Neuronal stem cell (in vitro differentiated cells): ENCODE results near the gene ZNF148.

ENCODE experiments used
- DNase-seq: peaks from one replicate; pipeline ENCODE4 v3.0.0-alpha.2; 2013; ENCODE audit warnings: low spot score
- H2AFZ ChIP-seq: one replicate; pipeline ENCODE4 v1.6.1; 2013; ENCODE audit warnings: mild to moderate bottlenecking, low read length, inconsistent platforms
- H2AK5ac ChIP-seq: 2 replicates; pipeline ENCODE4 v1.6.1; 2013; ENCODE audit warnings: low read depth, mild to moderate bottlenecking, inconsistent platforms, low read length, moderate library complexity, mixed read lengths
- H2BK120ac ChIP-seq: 2 replicates; pipeline ENCODE4 v1.6.1; 2013; ENCODE audit warnings: low read depth, mild to moderate bottlenecking, inconsistent platforms, low read length, moderate library complexity, mixed read lengths
- H2BK12ac ChIP-seq: one replicate; pipeline ENCODE4 v1.6.1; 2013; ENCODE audit warnings: low read length, inconsistent platforms
- H2BK15ac ChIP-seq: 2 replicates; pipeline ENCODE4 v1.6.1; 2013; ENCODE audit warnings: mild to moderate bottlenecking, low read length, inconsistent platforms, mixed read lengths
- H2BK5ac ChIP-seq: one replicate; pipeline ENCODE4 v1.6.1; 2013; ENCODE audit warnings: inconsistent platforms, mild to moderate bottlenecking, low read length, moderate library complexity
- H3K14ac ChIP-seq: one replicate; pipeline ENCODE4 v1.6.1; 2013; ENCODE audit warnings: low read length, inconsistent platforms
- H3K18ac ChIP-seq: 2 replicates; pipeline ENCODE4 v1.6.1; 2013; ENCODE audit warnings: low read length, inconsistent platforms
- H3K23ac ChIP-seq: 2 replicates; pipeline ENCODE4 v1.6.1; 2013; ENCODE audit warnings: low read depth, mild to moderate bottlenecking, mixed read lengths, low read length, inconsistent platforms; ENCODE audit not compliant: poor library complexity
- H3K27ac ChIP-seq: replicated peaks from 3 replicates; pipeline ENCODE4 v1.5.1; 2013; ENCODE audit warnings: low read length, inconsistent platforms
- H3K27me3 ChIP-seq, 3 experiments: 2 replicates each; pipeline ENCODE4 v1.6.1; 2013; ENCODE audit warnings: low read length in 3 of 3, mild to moderate bottlenecking in 2 of 3, inconsistent platforms in 1 of 3, low read depth in 1 of 3, mixed read lengths in 1 of 3, moderate library complexity in 1 of 3; ENCODE audit not compliant: control insufficient read depth in 3 of 3, insufficient read depth in 3 of 3
- H3K36me3 ChIP-seq, 2 donors: replicated peaks in 1 of 2; 2 replicates each; pipeline ENCODE4 v1.6.1; 2013; ENCODE audit warnings: low read length in 2 of 2; ENCODE audit not compliant: control insufficient read depth in 2 of 2, insufficient read depth in 2 of 2
- H3K4ac ChIP-seq: 2 replicates; pipeline ENCODE4 v1.6.1; 2013; ENCODE audit warnings: inconsistent platforms, mild to moderate bottlenecking, low read length, moderate library complexity
- H3K4me1 ChIP-seq, 2 donors: 1 replicate in 1 of 2; 2 replicates in 1 of 2; pipeline ENCODE4 v1.6.1; 2013; ENCODE audit warnings: low read length in 2 of 2, low read depth in 1 of 2; ENCODE audit not compliant: control insufficient read depth in 2 of 2, insufficient read depth in 1 of 2
- H3K4me2 ChIP-seq: one replicate; pipeline ENCODE4 v1.6.1; 2013; ENCODE audit warnings: mild to moderate bottlenecking, low read length, inconsistent platforms; ENCODE audit not compliant: insufficient read depth, poor library complexity, severe bottlenecking
- H3K4me3 ChIP-seq, 2 donors: 2 replicates each; pipeline ENCODE4 v1.5.1; 2013; ENCODE audit warnings: low read length in 2 of 2, mild to moderate bottlenecking in 2 of 2, inconsistent platforms in 1 of 2, moderate library complexity in 1 of 2
- H3K79me1 ChIP-seq: one replicate; pipeline ENCODE4 v1.6.1; 2013; ENCODE audit warnings: low read depth, mild to moderate bottlenecking, inconsistent platforms, low read length, moderate library complexity
- H3K9ac ChIP-seq: one replicate; pipeline ENCODE4 v1.6.1; 2013; ENCODE audit warnings: mild to moderate bottlenecking, low read depth, low read length, inconsistent platforms; ENCODE audit not compliant: poor library complexity
- H3K9me3 ChIP-seq, 2 donors: replicated peaks in 1 of 2; 2 replicates each; pipeline versions ENCODE3 to v1.6.1; 2013; ENCODE audit warnings: low read length in 2 of 2, mild to moderate bottlenecking in 2 of 2, inconsistent platforms in 1 of 2, low read depth in 1 of 2, mixed read lengths in 1 of 2, moderate library complexity in 1 of 2; ENCODE audit not compliant: control insufficient read depth in 2 of 2, insufficient read depth in 1 of 2
- H4K8ac ChIP-seq: one replicate; pipeline ENCODE4 v1.6.1; 2013; ENCODE audit warnings: low read depth, mild to moderate bottlenecking, inconsistent platforms, low read length, moderate library complexity
- H4K91ac ChIP-seq: one replicate; pipeline ENCODE4 v1.6.1; 2013; ENCODE audit warnings: low read length, low read depth, mild to moderate bottlenecking, inconsistent platforms; ENCODE audit not compliant: poor library complexity
- WGBS, 2 donors: extraction: QIAGEN DNeasy Blood & Tissue Kit; methylation state at CpG; one replicate each; pipeline ENCODE4 v1.1.7; 2013; ENCODE audit warnings: missing lambda C conversion rate in 2 of 2, mixed read lengths in 1 of 2; ENCODE audit not compliant: insufficient read length in 2 of 2, insufficient replicate concordance in 1 of 2; ENCODE audit errors: extremely low coverage in 2 of 2; 5-methylcytosine and 5-hydroxymethylcytosine counted together

ZNF148 gene

DNA sequence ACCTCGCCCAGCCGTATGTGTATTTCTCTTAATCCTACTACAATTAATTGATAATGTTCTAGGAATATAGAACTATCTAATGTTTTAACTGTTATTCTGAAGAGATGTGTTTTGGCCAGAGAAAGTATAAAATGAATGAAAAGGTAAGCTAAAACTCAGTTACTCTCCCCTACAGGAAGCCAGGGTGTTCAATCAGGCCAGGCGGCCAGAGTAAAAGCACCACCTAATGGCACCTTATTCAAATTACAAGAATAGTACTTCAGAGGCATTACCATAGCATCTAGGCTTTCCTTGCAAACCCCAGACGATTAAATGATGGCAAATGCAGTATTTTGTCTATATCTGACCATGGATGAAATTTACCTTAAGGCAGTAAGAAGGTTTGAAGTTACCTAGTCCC is 172.9 kb downstream of the ZNF148 start:
- H3K27me3 ChIP-seq, result peaks cover 0 to 19% (median 0%) of the 10 kb centered on the region in 3 experiments
- H4K91ac ChIP-seq, result no peak overlapping the region
- no peak overlapping the region for H3K27ac ChIP-seq
- no peak overlapping the region for H2BK5ac ChIP-seq
- no peak overlapping the region for H3K14ac ChIP-seq
- no CpG with 5 or more reads among the region's 4 CpGs for WGBS, 2 donors
- no peak overlapping the region for H4K8ac ChIP-seq
- H2AK5ac ChIP-seq, result no peak overlapping the region
- no peak overlapping the region for H2BK12ac ChIP-seq
- no peaks in the 10 kb centered on the region for H3K36me3 ChIP-seq
- H3K4me2 ChIP-seq, result no peak overlapping the region
- H2AFZ ChIP-seq, result no peak overlapping the region
- H3K23ac ChIP-seq, result no peak overlapping the region
- no peak overlapping the region for H2BK120ac ChIP-seq
- H3K4me1 ChIP-seq, result no peaks in the 10 kb centered on the region
- no peak overlapping the region for H3K4me3 ChIP-seq
- no peak overlapping the region for H3K18ac ChIP-seq
- no peak overlapping the region for H3K9ac ChIP-seq
- no peak for DNase-seq
- H3K79me1 ChIP-seq, result no peaks in the 10 kb centered on the region
- H3K4ac ChIP-seq, result no peak overlapping the region
- no peak overlapping the region for H2BK15ac ChIP-seq
- peaks cover 0 to 4% of the 10 kb centered on the region in 2 donors for H3K9me3 ChIP-seq

DNA sequence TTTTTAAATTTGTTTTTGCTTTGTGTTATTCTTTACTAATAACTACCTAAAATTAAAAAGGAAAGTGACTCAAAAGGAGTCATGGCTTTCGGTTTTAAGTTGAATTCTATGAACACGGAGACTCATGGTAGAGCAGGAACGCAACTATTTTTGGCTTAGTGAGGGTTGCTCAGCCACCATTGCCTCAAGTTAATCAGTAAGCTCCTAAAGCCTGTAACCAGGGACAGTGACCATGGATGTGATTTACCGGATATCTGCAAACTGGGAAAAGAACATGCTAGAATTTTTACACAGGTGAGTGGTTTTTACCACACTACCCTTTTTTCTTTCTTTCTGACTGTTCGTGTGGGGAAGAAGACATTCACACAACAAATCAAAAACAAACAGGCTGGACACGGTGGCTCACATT is 174.4 kb downstream of the ZNF148 start:
- Histone ChIP-seq H4K91ac (no peak overlapping the region), H3K27ac (no peak overlapping the region), H3K4me2 (no peak overlapping the region), H2BK5ac (no peak overlapping the region), H3K14ac (no peak overlapping the region), H3K4ac (no peak overlapping the region), H3K18ac (no peak overlapping the region), H3K36me3 (no peaks in the 10 kb centered on the region), H2BK12ac (no peak overlapping the region), H3K4me3 (no peak overlapping the region), H2AK5ac (no peak overlapping the region), H4K8ac (no peak overlapping the region), H3K4me1 (no peaks in the 10 kb centered on the region), H3K9me3 (peaks cover 0 to 4% of the 10 kb centered on the region in 2 donors), H3K27me3 (peaks cover 0 to 10% (median 0%) of the 10 kb centered on the region in 3 experiments), H3K79me1 (no peaks in the 10 kb centered on the region), H2AFZ (no peak overlapping the region), H2BK120ac (no peak overlapping the region), H2BK15ac (no peak overlapping the region), H3K23ac (no peak overlapping the region), H3K9ac (no peak overlapping the region)
- no CpG with 5 or more reads among the region's 6 CpGs for WGBS, 2 donors
- DNase-seq, result no peak

DNA sequence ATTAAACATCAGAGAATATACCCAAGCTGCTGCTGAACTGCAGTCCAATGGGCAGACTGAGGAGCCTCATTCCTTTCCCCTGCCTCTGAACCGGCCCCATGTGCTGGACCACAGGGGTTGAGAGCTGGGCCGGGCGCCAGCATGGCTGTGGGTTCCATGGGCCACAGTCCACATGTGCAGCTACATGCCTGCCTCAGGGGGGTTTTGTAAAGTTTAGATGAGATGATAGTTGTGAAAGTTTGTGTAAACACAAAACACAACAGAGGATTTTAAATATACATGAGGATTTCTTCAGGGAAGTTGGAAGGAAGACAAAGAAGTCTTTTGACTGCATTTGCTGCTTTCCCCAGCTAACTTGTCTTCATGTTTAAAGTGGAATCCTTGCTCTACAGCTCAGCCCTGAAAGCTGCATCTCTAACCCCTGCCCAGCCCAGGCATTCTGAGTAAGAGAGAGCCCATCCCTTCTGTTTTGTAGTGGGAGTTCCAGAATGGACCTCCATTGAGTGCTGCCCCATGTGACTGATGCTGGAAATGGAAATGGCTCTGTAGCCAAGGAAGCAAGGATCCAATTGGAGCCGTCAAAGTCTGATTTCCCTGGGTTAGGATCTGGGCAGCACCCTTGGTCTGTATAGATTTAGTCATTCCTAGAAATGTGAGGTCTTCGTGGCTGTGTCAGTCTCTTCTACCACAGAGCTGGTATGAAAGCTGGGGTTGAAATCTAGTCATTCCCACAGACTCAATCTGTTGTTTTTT is 180.1 kb downstream of the ZNF148 start:
- H3K9me3 ChIP-seq, result no peaks in the 10 kb centered on the region
- H3K27me3 ChIP-seq, result no peaks in the 10 kb centered on the region
- H4K8ac ChIP-seq, result no peak overlapping the region
- no peak overlapping the region for H3K23ac ChIP-seq
- H2BK5ac ChIP-seq, result no peak overlapping the region
- no peak overlapping the region for H3K18ac ChIP-seq
- no CpG with 5 or more reads among the region's 5 CpGs for WGBS, 2 donors
- no peaks in the 10 kb centered on the region for H3K79me1 ChIP-seq
- H3K36me3 ChIP-seq, result no peaks in the 10 kb centered on the region
- H2BK15ac ChIP-seq, result no peak overlapping the region
- H3K14ac ChIP-seq, result no peak overlapping the region
- no peak overlapping the region for H2BK12ac ChIP-seq
- H3K4me1 ChIP-seq, result no peaks in the 10 kb centered on the region
- no peak overlapping the region for H4K91ac ChIP-seq
- H2AK5ac ChIP-seq, result no peak overlapping the region
- peak overlapping the region; percentile 36 for H2AFZ ChIP-seq
- H3K4me3 ChIP-seq, result no peak overlapping the region
- H3K4ac ChIP-seq, result no peak overlapping the region
- H3K9ac ChIP-seq, result no peak overlapping the region
- no peak overlapping the region for H2BK120ac ChIP-seq
- H3K27ac ChIP-seq, result no peak overlapping the region
- DNase-seq, result no peak
- H3K4me2 ChIP-seq, result no peak overlapping the region

DNA sequence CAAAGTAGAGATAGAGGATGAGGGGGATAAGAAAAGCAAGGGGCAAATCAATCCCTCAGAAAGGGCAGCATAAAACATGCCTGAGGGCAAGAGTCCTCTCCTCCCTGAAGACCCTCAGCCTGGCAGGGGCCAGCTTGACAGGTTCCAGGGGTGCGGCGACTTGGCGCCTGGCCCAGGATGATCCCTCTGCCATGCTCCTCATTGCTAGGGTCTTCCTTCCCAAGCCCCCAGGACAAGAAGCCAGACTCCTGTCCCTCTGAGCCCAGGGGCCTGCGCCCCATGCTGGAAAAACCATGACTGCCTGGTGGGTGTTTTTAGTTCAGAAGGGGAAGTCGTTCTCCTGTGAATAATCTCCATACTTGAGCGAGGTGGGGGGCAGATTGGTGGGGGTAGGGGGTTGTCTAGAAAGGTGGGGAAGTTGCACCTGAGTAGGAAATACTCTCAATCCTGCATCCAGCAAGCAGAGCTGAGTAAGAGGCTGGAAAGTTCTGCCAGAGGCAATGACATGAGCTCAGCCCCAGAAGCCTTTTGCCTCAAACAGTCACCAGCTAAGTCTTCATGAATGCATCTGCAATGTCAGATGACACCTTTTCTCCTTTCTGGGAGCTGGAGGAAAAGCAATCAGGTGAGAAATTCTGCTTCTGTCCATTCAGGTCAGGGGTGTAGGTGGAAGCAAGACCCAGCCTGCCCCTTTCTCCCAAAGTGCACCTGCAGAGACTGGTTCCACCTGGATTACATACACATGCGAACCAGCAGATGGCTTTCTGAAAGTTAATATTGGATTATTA is 180.9 kb downstream of the ZNF148 start:
- H3K36me3 ChIP-seq, result no peaks in the 10 kb centered on the region
- H3K79me1 ChIP-seq, result no peaks in the 10 kb centered on the region
- H2BK120ac ChIP-seq, result no peak overlapping the region
- H3K4me2 ChIP-seq, result no peak overlapping the region
- H2AFZ ChIP-seq, result no peak overlapping the region
- no peak overlapping the region for H3K27ac ChIP-seq
- no peak overlapping the region for H2BK5ac ChIP-seq
- no peak for DNase-seq
- no CpG with 5 or more reads among the region's 7 CpGs for WGBS, 2 donors
- H3K9ac ChIP-seq, result no peak overlapping the region
- H2BK15ac ChIP-seq, result no peak overlapping the region
- no peak overlapping the region for H3K4me3 ChIP-seq
- no peak overlapping the region for H3K14ac ChIP-seq
- no peak overlapping the region for H4K91ac ChIP-seq
- H3K4me1 ChIP-seq, result no peaks in the 10 kb centered on the region
- H3K23ac ChIP-seq, result no peak overlapping the region
- no peak overlapping the region for H3K18ac ChIP-seq
- H2BK12ac ChIP-seq, result no peak overlapping the region
- no peaks in the 10 kb centered on the region for H3K27me3 ChIP-seq
- H3K4ac ChIP-seq, result no peak overlapping the region
- H2AK5ac ChIP-seq, result no peak overlapping the region
- no peaks in the 10 kb centered on the region for H3K9me3 ChIP-seq
- H4K8ac ChIP-seq, result no peak overlapping the region
